H1 (cell line): ENCODE data around the gene ZNF511. TPM values are rescaled to one million over a fixed set of nuclear protein-coding genes. Genes with fewer than 3 reads are reported as not detected.

ENCODE experiments used
- CTCF ChIA-PET: fragments of 300-600 bp; sonication (Branson Sonifier 250); formaldehyde crosslinking; loops from one replicate; lab custom pipeline; 2021; ENCODE audit not compliant: partially characterized antibody; lab: Charles Lee
- POLR2A ChIA-PET: fragments of 300-600 bp; sonication (Branson Sonifier 250); formaldehyde crosslinking; loops from one replicate; lab custom pipeline; 2021; ENCODE audit warnings: inconsistent platforms; ENCODE audit not compliant: partially characterized antibody; lab: Charles Lee
- DNase-seq, 2 experiments: peaks; one replicate each; pipeline versions ENCODE4 v3.0.0 to v3.0.0-alpha.2; 2010 to 2022; ENCODE audit warnings: low spot score in 2 of 2, low read depth in 1 of 2, mixed read lengths in 1 of 2
- FAIRE-seq: peaks from 2 replicates; lab custom pipeline; 2011; peaks lifted over from hg19 to GRCh38; lab: Jason Lieb, UNC
- H2AFZ ChIP-seq: 2 replicates; pipeline ENCODE4 v1.8.1; 2012; ENCODE audit warnings: low read length, inconsistent platforms
- H2AK5ac ChIP-seq: 2 replicates; pipeline ENCODE4 v1.6.1; 2013; ENCODE audit warnings: low read depth, low read length
- H2BK120ac ChIP-seq: replicated peaks from 2 replicates; pipeline ENCODE3; 2013; ENCODE audit warnings: low read depth, low read length, inconsistent platforms
- H2BK12ac ChIP-seq: 2 replicates; pipeline ENCODE4 v1.6.1; 2013; ENCODE audit warnings: low read depth, low read length
- H2BK15ac ChIP-seq: 2 replicates; pipeline ENCODE4 v1.6.1; 2013; ENCODE audit warnings: low read length
- H2BK20ac ChIP-seq: 2 replicates; pipeline ENCODE4 v1.6.1; 2013; ENCODE audit warnings: low read length
- H2BK5ac ChIP-seq: 2 replicates; pipeline ENCODE4 v1.6.1; 2013; ENCODE audit warnings: low read depth, low read length
- H3K14ac ChIP-seq: 2 replicates; pipeline ENCODE4 v1.6.1; 2013; ENCODE audit warnings: inconsistent platforms; ENCODE audit not compliant: insufficient read length
- H3K18ac ChIP-seq: 2 replicates; pipeline ENCODE4 v1.6.1; 2013; ENCODE audit warnings: low read length; ENCODE audit errors: extremely low read depth
- H3K23ac ChIP-seq: 2 replicates; pipeline ENCODE4 v1.6.1; 2013; ENCODE audit warnings: inconsistent platforms; ENCODE audit not compliant: insufficient read length
- H3K23me2 ChIP-seq: 2 replicates; pipeline ENCODE4 v1.6.1; 2013; ENCODE audit warnings: low read depth, low read length
- H3K27ac ChIP-seq: 2 replicates; pipeline ENCODE4 v1.6.1; 2011; ENCODE audit warnings: low read depth, low read length, inconsistent platforms
- H3K27me3 ChIP-seq, 4 experiments: replicated peaks in 1 of 4; 1 replicate in 1 of 4; 2 replicates in 3 of 4; pipeline versions ENCODE4 v1.6.1 to v1.8.1; 2011 to 2013; ENCODE audit warnings: low read length in 3 of 4, mild to moderate bottlenecking in 3 of 4, inconsistent platforms in 2 of 4, mixed read lengths in 2 of 4, moderate library complexity in 1 of 4; ENCODE audit not compliant: control insufficient read depth in 3 of 4, insufficient read depth in 3 of 4; ENCODE audit errors: extremely low read depth in 1 of 4
- H3K36me3 ChIP-seq, 4 experiments: 2 replicates each; pipeline versions ENCODE4 v1.6.1 to v1.8.1; 2011 to 2013; ENCODE audit warnings: mild to moderate bottlenecking in 4 of 4, low read length in 3 of 4, moderate library complexity in 2 of 4, control low read depth in 1 of 4, inconsistent platforms in 1 of 4; ENCODE audit not compliant: insufficient read depth in 4 of 4, control insufficient read depth in 2 of 4
- H3K4ac ChIP-seq: replicated peaks from 2 replicates; pipeline ENCODE3; 2013; ENCODE audit warnings: low read length, low read depth, mixed read lengths, inconsistent platforms; ENCODE audit not compliant: insufficient read length
- H3K4me1 ChIP-seq, 4 experiments: replicated peaks in 1 of 4; 1 replicate in 1 of 4; 2 replicates in 3 of 4; pipeline versions ENCODE4 v1.6.1 to v1.8.1; 2011 to 2013; ENCODE audit warnings: low read length in 3 of 4, inconsistent platforms in 2 of 4, mixed read lengths in 1 of 4; ENCODE audit not compliant: insufficient read depth in 4 of 4, control insufficient read depth in 3 of 4
- H3K4me2 ChIP-seq, 2 experiments: 2 replicates each; pipeline versions ENCODE4 v1.6.1 to v1.8.1; 2011 to 2013; ENCODE audit warnings: low read depth in 2 of 2, low read length in 2 of 2, control low read depth in 1 of 2, inconsistent platforms in 1 of 2, mild to moderate bottlenecking in 1 of 2; ENCODE audit not compliant: insufficient read depth in 1 of 2
- H3K4me3 ChIP-seq, 4 experiments: fragments of 200-600, 300-600 bp in 1 of 4; sonication (generic), shearing (Covaris generic), sonication (Bioruptor Twin) in 1 of 4; 2 replicates each; pipeline versions ENCODE4 v1.5.1 to v1.8.1; 2011 to 2016; ENCODE audit warnings: low read length in 4 of 4, low read depth in 3 of 4, control low read depth in 2 of 4, inconsistent platforms in 2 of 4, mild to moderate bottlenecking in 2 of 4, mixed read lengths in 1 of 4, moderate library complexity in 1 of 4; ENCODE audit not compliant: insufficient read depth in 2 of 4; ENCODE audit errors: extremely low read depth in 1 of 4
- H3K56ac ChIP-seq: replicated peaks from 2 replicates; pipeline ENCODE3; 2013; ENCODE audit warnings: low read depth, mild to moderate bottlenecking, mixed read lengths, low read length, inconsistent platforms; ENCODE audit not compliant: insufficient read length
- H3K79me1 ChIP-seq: 2 replicates; pipeline ENCODE4 v1.6.1; 2013; ENCODE audit warnings: low read depth, low read length, control low read depth
- H3K79me2 ChIP-seq, 2 experiments: 2 replicates each; pipeline versions ENCODE4 v1.6.1 to v1.8.1; 2012 to 2013; ENCODE audit warnings: low read length in 2 of 2, mild to moderate bottlenecking in 2 of 2, inconsistent platforms in 1 of 2; ENCODE audit not compliant: insufficient read depth in 2 of 2, control insufficient read depth in 1 of 2
- H3K9ac ChIP-seq, 4 experiments: replicated peaks in 1 of 4; 1 replicate in 1 of 4; 2 replicates in 3 of 4; pipeline versions ENCODE4 v1.6.1 to v1.8.1; 2011 to 2013; ENCODE audit warnings: low read depth in 3 of 4, low read length in 3 of 4, control low read depth in 2 of 4, mild to moderate bottlenecking in 2 of 4, moderate library complexity in 2 of 4, inconsistent platforms in 1 of 4; ENCODE audit errors: extremely low read depth in 1 of 4
- H3K9me3 ChIP-seq, 2 experiments: 2 replicates each; pipeline versions ENCODE4 v1.6.1 to v1.8.1; 2012 to 2013; ENCODE audit warnings: mild to moderate bottlenecking in 2 of 2, moderate library complexity in 2 of 2, control low read depth in 1 of 2, inconsistent platforms in 1 of 2, low read depth in 1 of 2, low read length in 1 of 2, mixed read lengths in 1 of 2; ENCODE audit not compliant: insufficient read depth in 2 of 2
- H4K20me1 ChIP-seq, 2 experiments: replicated peaks in 1 of 2; 2 replicates each; pipeline versions ENCODE3 to v1.8.1; 2011 to 2013; ENCODE audit warnings: inconsistent platforms in 2 of 2, low read length in 2 of 2, mild to moderate bottlenecking in 1 of 2; ENCODE audit not compliant: insufficient read depth in 2 of 2, control insufficient read depth in 1 of 2
- H4K5ac ChIP-seq: 2 replicates; pipeline ENCODE4 v1.6.1; 2013; ENCODE audit warnings: low read length, low read depth, mixed read lengths, inconsistent platforms; ENCODE audit not compliant: insufficient read length
- H4K8ac ChIP-seq: 2 replicates; pipeline ENCODE4 v1.8.0; 2013; ENCODE audit warnings: mild to moderate bottlenecking, moderate library complexity, low read length, inconsistent platforms; ENCODE audit not compliant: insufficient read depth; ENCODE audit errors: extremely low read depth
- H4K91ac ChIP-seq: replicated peaks from 2 replicates; pipeline ENCODE3; 2013; ENCODE audit warnings: low read length, mixed read lengths, inconsistent platforms; ENCODE audit not compliant: insufficient read length
- MAFK ChIP-seq: IDR thresholded peaks from 2 replicates; pipeline ENCODE4 v1.6.1; 2012; ENCODE audit warnings: low read depth, mild to moderate bottlenecking, improper control_type of control experiment, low read length
- RNF2 ChIP-seq: fragments of 200-900, 300-1000 bp; sonication (generic); IDR thresholded peaks from 2 replicates; pipeline ENCODE4 v1.7.1; 2016; ENCODE audit warnings: borderline replicate concordance, low read depth, mild to moderate bottlenecking, antibody characterized with exemption, low read length; ENCODE audit not compliant: poor library complexity, severe bottlenecking; ENCODE audit errors: missing control alignments
- TBP ChIP-seq: IDR thresholded peaks from 2 replicates; pipeline ENCODE4 v1.6.1; 2011; ENCODE audit warnings: low read depth, low read length, improper control_type of control experiment
- TCF12 ChIP-seq: IDR thresholded peaks from 2 replicates; pipeline ENCODE4 v1.6.1; 2011; ENCODE audit warnings: low read depth, mild to moderate bottlenecking, low read length
- USF2 ChIP-seq: IDR thresholded peaks from 2 replicates; pipeline ENCODE4 v1.6.1; 2011; ENCODE audit warnings: low read length, improper control_type of control experiment
- ZNF274 ChIP-seq: IDR thresholded peaks from 2 replicates; pipeline ENCODE4 v1.7.0; 2012; ENCODE audit warnings: low read length, borderline replicate concordance; ENCODE audit errors: extremely low read depth
- WGBS, 2 experiments: shearing (Covaris generic) in 1 of 2; methylation state at CpG; one replicate each; pipeline versions ENCODE4 v1.1.6 to v1.1.7; 2013 to 2015; ENCODE audit warnings: low lambda C conversion rate in 2 of 2, mixed read lengths in 2 of 2, inconsistent platforms in 1 of 2, low coverage in 1 of 2, missing lambda C conversion rate in 1 of 2; ENCODE audit not compliant: insufficient replicate concordance in 2 of 2, insufficient coverage in 1 of 2, insufficient read length in 1 of 2; ENCODE audit errors: extremely low coverage in 1 of 2, missing lambda C conversion rate in 1 of 2; 5-methylcytosine and 5-hydroxymethylcytosine counted together
- polyA plus RNA-seq, 7 experiments: library from polyadenylated mRNA; depleted of rRNA in 3 of 7; stranded (reverse) in 5 of 7; unstranded in 2 of 7; fragments of >200 nt in 5 of 7; fragments of 200-250 nt in 2 of 7; gene quantifications; 1 replicate in 5 of 7; 2 replicates in 1 of 7; 4 replicates in 1 of 7; pipeline versions ENCODE4 v1.2.1 to v1.2.3, GENCODE V29; 2011 to 2013; ENCODE audit warnings: missing spikeins in 2 of 7, mixed read lengths in 2 of 7
- total RNA-seq: library from RNA; stranded (reverse); fragmentation: NEBNext Ultra II Directional; extraction: Animal tissue kit (Norgen Biotek cat#: 25700); gene quantifications from 2 replicates; pipeline ENCODE4 v1.2.1, GENCODE V29; 2021

The ZNF511 gene
- total and polyA plus RNA-seq, 2 of the 8 experiments (the other 6 are each of a cell fraction or from before 2014, with no cell fraction given) = 55.4 to 71.7 TPM

GRCh38 chr10:133298466-133298865 lies 10.2 kb upstream of the ZNF511 start:
- no peaks in the 10 kb centered on the region for H3K9me3 ChIP-seq
- peaks cover 1 to 13% of the 10 kb centered on the region in 2 experiments for H4K20me1 ChIP-seq
- TF ChIP-seq TBP (no peak), MAFK (no peak), ZNF274 (no peak), RNF2 (no peak), TCF12 (no peak), USF2 (no peak)
- no peak overlapping the region for H2BK15ac ChIP-seq
- no peak overlapping the region for H2BK12ac ChIP-seq
- no peak overlapping the region for H3K4me2 ChIP-seq
- no peak overlapping the region for H3K14ac ChIP-seq
- 95% methylated on average over 13 of the region's 14 CpGs; no CpG with 5 or more reads in 1 of the 2 experiments for WGBS, 2 experiments
- no peak overlapping the region for H3K4ac ChIP-seq
- H3K4me3 ChIP-seq = no peak overlapping the region
- no peak overlapping the region for H4K5ac ChIP-seq
- no peak overlapping the region for H3K23ac ChIP-seq
- no peaks in the 10 kb centered on the region for H3K27me3 ChIP-seq
- H3K23me2 ChIP-seq = no peaks in the 10 kb centered on the region; the same call in 1 of the 2 replicates
- H4K91ac ChIP-seq = no peak overlapping the region
- CTCF ChIA-PET = interaction anchor here (0.6 to 1.8 kb wide), 2 partner anchors 244 to 394 kb away, joined by 4 to 6 read pairs; no protein-coding TSS in a partner anchor
- no peak overlapping the region for H2AK5ac ChIP-seq
- no peaks in the 10 kb centered on the region for H3K4me1 ChIP-seq
- no peak overlapping the region for H2AFZ ChIP-seq
- H3K9ac ChIP-seq = no peak overlapping the region
- peaks cover 7% of the 10 kb centered on the region for H3K79me1 ChIP-seq
- peaks cover 0 to 8% of the 10 kb centered on the region in 2 experiments; a peak in 1 of 4 replicates for H3K79me2 ChIP-seq
- no peak overlapping the region for H2BK20ac ChIP-seq
- FAIRE-seq (no peak), DNase-seq (no peak)
- H3K56ac ChIP-seq = no peak overlapping the region
- H2BK5ac ChIP-seq = no peak overlapping the region
- POLR2A ChIA-PET = no interaction called here
- no peak overlapping the region for H3K27ac ChIP-seq
- H3K18ac ChIP-seq = no peak overlapping the region
- H2BK120ac ChIP-seq = no peak overlapping the region
- H3K36me3 ChIP-seq = peaks cover 21 to 53% (median 43%) of the 10 kb centered on the region in 4 experiments
- H4K8ac ChIP-seq = no peak overlapping the region
